GM12878 (cell line): Measurements from ENCODE around the gene RAB23. TPM values are rescaled to one million over a fixed set of nuclear protein-coding genes. Genes with fewer than 3 reads are reported as not detected.
A peak's percentile ranks its signal among the peaks of the same experiment; 100 is the strongest.

Source experiments
- ATAC-seq: fragments of 200-7000 bp; cut with Tn5 transposase; 3 replicates; pipeline ENCODE4 v1.9.1; 2020; ENCODE audit warnings: mild to moderate bottlenecking, moderate library complexity
- BruUV-seq: library from RNA; stranded (reverse); fragments of 400-500 nt; replicated peaks from 2 replicates; lab custom pipeline; 2021; lab: Mats Ljungman, UMichigan
- CTCF ChIA-PET: fragments of 300-600 bp; sonication (Branson Sonifier 250); formaldehyde crosslinking; extraction: SDS; loops from one replicate; lab custom pipeline; 2021; ENCODE audit warnings: inconsistent platforms; lab: Yijun Ruan, JAX
- POLR2A ChIA-PET: fragments of 350-600 bp; formaldehyde crosslinking; extraction: SDS; loops from one replicate; lab custom pipeline; 2021; ENCODE audit warnings: inconsistent platforms; lab: Charles Lee
- RAD21 ChIA-PET: fragments of 300-600 bp; sonication (Branson Sonifier 250); formaldehyde crosslinking; loops from one replicate; lab custom pipeline; 2023; ENCODE audit warnings: antibody characterized with exemption; ENCODE audit not compliant: unreplicated experiment; lab: Charles Lee
- SMC1A ChIA-PET: fragments of 300-600 bp; sonication (Branson Sonifier 250); formaldehyde crosslinking; loops from one replicate; lab custom pipeline; 2023; ENCODE audit not compliant: unreplicated experiment, uncharacterized antibody; lab: Charles Lee
- DNase-seq: peaks from one replicate; pipeline ENCODE4 v3.0.0-alpha.2; 2011; ENCODE audit warnings: low read depth, low spot score
- FAIRE-seq: peaks from 3 replicates; lab custom pipeline; 2011; peaks lifted over from hg19 to GRCh38; lab: Jason Lieb, UNC
- H2AFZ ChIP-seq: 2 replicates; pipeline ENCODE4 v1.6.0; 2011; ENCODE audit warnings: low read depth, low read length, control low read depth; ENCODE audit not compliant: control insufficient read depth
- H3K27ac ChIP-seq: 2 replicates; pipeline ENCODE4 v1.5.1; 2011; ENCODE audit warnings: control low read depth; ENCODE audit not compliant: control insufficient read depth, insufficient read depth
- H3K27me3 ChIP-seq, 2 experiments: replicated peaks in 1 of 2; 2 replicates each; pipeline versions ENCODE4 v1.6.0 to v1.6.1; 2011; ENCODE audit warnings: low read length in 1 of 2; ENCODE audit not compliant: control insufficient read depth in 2 of 2, insufficient read depth in 2 of 2
- H3K36me3 ChIP-seq, 2 experiments: 2 replicates each; pipeline ENCODE4 v1.5.1; 2011; ENCODE audit warnings: low read length in 1 of 2; ENCODE audit not compliant: control insufficient read depth in 2 of 2, insufficient read depth in 2 of 2
- H3K4me1 ChIP-seq: 2 replicates; pipeline ENCODE4 v1.6.1; 2011; ENCODE audit warnings: mild to moderate bottlenecking, low read length, moderate library complexity, mixed read lengths; ENCODE audit not compliant: control insufficient read depth, insufficient read depth
- H3K4me2 ChIP-seq: 2 replicates; pipeline ENCODE4 v1.6.0; 2011; ENCODE audit warnings: control low read depth; ENCODE audit not compliant: control insufficient read depth, insufficient read depth
- H3K4me3 ChIP-seq: fragments of 200-600 bp; sonication (generic); 2 replicates; pipeline ENCODE4 v1.5.1; 2016
- H3K79me2 ChIP-seq: 2 replicates; pipeline ENCODE4 v1.6.0; 2011; ENCODE audit warnings: low read length; ENCODE audit not compliant: control insufficient read depth, insufficient read depth
- H3K9ac ChIP-seq: 2 replicates; pipeline ENCODE4 v1.8.0; 2011; ENCODE audit warnings: low read length, control low read depth, mixed read lengths; ENCODE audit not compliant: control insufficient read depth, insufficient read depth
- H3K9me3 ChIP-seq: replicated peaks from 3 replicates; pipeline ENCODE4 v1.5.1; 2011; ENCODE audit warnings: mild to moderate bottlenecking, low read length; ENCODE audit not compliant: control insufficient read depth, insufficient read depth
- H4K20me1 ChIP-seq: 2 replicates; pipeline ENCODE4 v1.6.0; 2011; ENCODE audit not compliant: control insufficient read depth, insufficient read depth
- ASH2L ChIP-seq: fragments of 300-600, 200-600 bp; sonication (generic); IDR thresholded peaks from 2 replicates; pipeline ENCODE4 v1.6.1; 2017; ENCODE audit warnings: low read depth, mild to moderate bottlenecking, borderline replicate concordance
- HDAC2 ChIP-seq: fragments of 200-600 bp; sonication (generic); IDR thresholded peaks from 2 replicates; pipeline ENCODE4 v1.6.1; 2017
- LARP7 ChIP-seq: fragments of 450-650 bp; IDR thresholded peaks from 2 replicates; pipeline ENCODE4 v1.6.1; 2017; ENCODE audit warnings: mild to moderate bottlenecking
- WRNIP1 ChIP-seq: IDR thresholded peaks from 2 replicates; pipeline ENCODE4 v1.6.1; 2011; ENCODE audit warnings: low read depth, low read length, improper control_type of control experiment, borderline replicate concordance
- ZNF384 ChIP-seq: IDR thresholded peaks from 2 replicates; pipeline ENCODE4 v1.6.1; 2012; ENCODE audit warnings: low read depth, mild to moderate bottlenecking, low read length, improper control_type of control experiment, borderline replicate concordance
- whole genome bisulfite sequencing: methylation state at CpG from one replicate; pipeline ENCODE4 v1.1.6; 2016; ENCODE audit warnings: low lambda C conversion rate; ENCODE audit not compliant: insufficient replicate concordance, insufficient coverage; ENCODE audit errors: missing lambda C conversion rate; 5-methylcytosine and 5-hydroxymethylcytosine counted together
- in situ Hi-C: fragments of 300-500 bp; cut with MboI; formaldehyde crosslinking; loops from 9 replicates; pipeline ENCODE4 v1.14.3; 2018; ENCODE audit warnings: mixed read lengths
- intact Hi-C: fragments of 100-400 bp; cut with micrococcal nuclease; formaldehyde crosslinking; loops from one replicate; pipeline ENCODE4 v1.14.2; 2022; ENCODE audit not compliant: unreplicated experiment
- polyA plus RNA-seq, 11 experiments: library from polyadenylated mRNA; depleted of rRNA in 4 of 11; unstranded in 6 of 11; stranded (reverse) in 5 of 11; fragments of >200 nt; fragmentation: Nextera tagmentation in 4 of 11; fragmentation: Illumina TruSeq in 1 of 11; extraction: Ambion mirVana in 4 of 11; extraction: Trizol in 1 of 11; gene quantifications; 1 replicate in 1 of 11; 2 replicates in 10 of 11; pipeline versions ENCODE4 v1.2.1 to v1.2.3, GENCODE V29; 2011 to 2016; ENCODE audit warnings: inconsistent platforms in 2 of 11, missing spikeins in 2 of 11, low read depth in 1 of 11
- total RNA-seq, 4 experiments: library from RNA; depleted of rRNA in 3 of 4; stranded (reverse); fragments of >200 nt in 3 of 4; fragmentation: Illumina TruSeq in 1 of 4; extraction: Trizol in 1 of 4; gene quantifications; 2 replicates each; pipeline versions ENCODE4 v1.2.1 to v1.2.3, GENCODE V29; 2013 to 2021
- TF ChIP-seq, protein P1 (sequence below): IDR thresholded peaks from 2 replicates; pipeline ENCODE4 v1.6.1; 2012; ENCODE audit warnings: low read length, inconsistent platforms

RAB23 gene
- total and polyA plus RNA-seq, 10 of the 15 experiments (the other 5 are each of a cell fraction or from before 2014, with no cell fraction given), result 0.80 to 6.0 (median 3.1) TPM

DNA sequence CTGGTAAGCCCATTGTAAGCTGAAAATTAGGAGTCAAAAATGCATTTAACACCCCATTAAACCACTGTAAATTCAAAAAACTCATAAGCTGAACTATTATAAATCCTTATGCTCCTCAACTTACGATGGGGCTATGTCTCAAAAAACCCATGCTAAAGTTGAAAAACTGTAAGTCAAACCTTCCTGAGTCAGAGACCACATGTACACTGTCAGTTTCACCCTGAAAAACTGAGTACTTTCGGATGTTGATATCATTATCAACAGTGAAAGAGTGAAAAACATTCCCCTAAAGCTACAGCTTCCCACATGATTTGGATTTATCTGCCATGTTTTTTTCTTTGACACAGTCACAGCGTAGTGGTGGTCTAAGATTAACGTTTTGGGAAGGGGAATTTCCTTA, 14.2 kb downstream of the RAB23 start (continued):
- TF ChIP-seq ZNF384 (no peak), LARP7 (no peak)

DNA sequence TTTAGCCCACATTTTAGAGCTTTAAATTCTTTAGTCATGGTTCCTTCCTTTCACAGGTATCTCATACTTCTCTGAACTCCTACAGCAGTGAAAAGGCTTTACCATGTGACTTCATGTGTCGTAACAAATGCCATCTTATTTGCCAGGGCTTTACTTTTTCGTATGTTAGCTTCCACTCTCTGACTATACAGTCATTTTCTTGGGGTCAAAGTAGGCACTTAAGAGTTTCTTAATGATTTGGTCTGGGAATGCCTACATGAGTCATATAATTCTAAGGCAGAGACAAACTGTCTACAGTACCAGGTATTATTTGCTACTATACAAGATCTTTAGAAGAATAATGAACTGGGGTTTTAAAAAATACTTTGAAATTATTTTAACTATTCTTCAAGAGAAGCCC, 15.0 kb downstream of the RAB23 start:
- ChIA-PET SMC1A (interaction anchor here (0.9 to 1.2 kb wide), 2 partner anchors 8 to 31 kb away, joined by 3 read pairs; no protein-coding TSS in a partner anchor), RAD21 (interaction anchor here (0.7 kb wide), 1 partner anchor 9 kb away, joined by 3 read pairs; no protein-coding TSS in a partner anchor)

More for the DNA sequence above, 15.0 kb downstream of the RAB23 start:
- H2AFZ ChIP-seq, result no peak overlapping the region
- no TSS peak for BruUV-seq
- H3K9ac ChIP-seq, result no peak overlapping the region
- no peak overlapping the region for H3K4me2 ChIP-seq
- no peaks in the 10 kb centered on the region for H3K9me3 ChIP-seq
- no peaks in the 10 kb centered on the region for H3K27me3 ChIP-seq
- in situ Hi-C loops, result no loop called here
- intact Hi-C loops, result no loop called here
- TF ChIP-seq WRNIP1 (no peak), ASH2L (no peak), HDAC2 (no peak)
- TF ChIP-seq, protein P1, sequence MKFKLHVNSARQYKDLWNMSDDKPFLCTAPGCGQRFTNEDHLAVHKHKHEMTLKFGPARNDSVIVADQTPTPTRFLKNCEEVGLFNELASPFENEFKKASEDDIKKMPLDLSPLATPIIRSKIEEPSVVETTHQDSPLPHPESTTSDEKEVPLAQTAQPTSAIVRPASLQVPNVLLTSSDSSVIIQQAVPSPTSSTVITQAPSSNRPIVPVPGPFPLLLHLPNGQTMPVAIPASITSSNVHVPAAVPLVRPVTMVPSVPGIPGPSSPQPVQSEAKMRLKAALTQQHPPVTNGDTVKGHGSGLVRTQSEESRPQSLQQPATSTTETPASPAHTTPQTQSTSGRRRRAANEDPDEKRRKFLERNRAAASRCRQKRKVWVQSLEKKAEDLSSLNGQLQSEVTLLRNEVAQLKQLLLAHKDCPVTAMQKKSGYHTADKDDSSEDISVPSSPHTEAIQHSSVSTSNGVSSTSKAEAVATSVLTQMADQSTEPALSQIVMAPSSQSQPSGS, result no peak
- WGBS, result 54% methylated on average over 2 of the region's 2 CpGs
- no peak for FAIRE-seq
- H3K4me1 ChIP-seq, result no peaks in the 10 kb centered on the region
- CTCF ChIA-PET, result interaction anchor here (0.5 to 1.9 kb wide), 3 partner anchors 12 to 304 kb away, joined by 3 to 4 read pairs (median 3); no protein-coding TSS in a partner anchor
- no peak overlapping the region for H3K4me3 ChIP-seq
- H3K36me3 ChIP-seq, result no peaks in the 10 kb centered on the region; a peak in 1 of 4 replicates
- peak; percentile 46 for ATAC-seq
- no peak for DNase-seq
- no peaks in the 10 kb centered on the region; the same call in 1 of the 2 replicates for H3K79me2 ChIP-seq
- no peaks in the 10 kb centered on the region for H4K20me1 ChIP-seq
- POLR2A ChIA-PET, result interaction anchor here (1.0 kb wide), 1 partner anchor 15 kb away, joined by 3 read pairs; the partner anchor contains the start of gene RAB23
- H3K27ac ChIP-seq, result no peak overlapping the region
